ENCODE measurements around the gene GLIS1.
A peak's percentile ranks its signal among the peaks of the same experiment; 100 is the strongest.

GLIS1 gene

GRCh38 chr1:53576866-53577760, 161.9 kb downstream of the GLIS1 start:
- no peak for DNase-seq

GRCh38 chr1:53576381-53576801, 162.6 kb downstream of the GLIS1 start:
- no peak for DNase-seq

GRCh38 chr1:53575955-53576320, 163.0 kb downstream of the GLIS1 start:
- DNase-seq, result no peak

GRCh38 chr1:53575141-53575954, 163.6 kb downstream of the GLIS1 start:
- DNase-seq, result no peak

GRCh38 chr1:53574621-53575020, 164.3 kb downstream of the GLIS1 start:
- no peak for DNase-seq

- DNase-seq, result no peak
Measured at GRCh38 chr1:53573931-53574330, 165.0 kb downstream of the GLIS1 start.

- DNase-seq, result no peak
Measured at GRCh38 chr1:53573522-53573921, 165.4 kb downstream of the GLIS1 start.

GRCh38 chr1:53572815-53573173, 166.2 kb downstream of the GLIS1 start:
- no peak for DNase-seq

- DNase-seq, result peak; percentile 95
Measured at GRCh38 chr1:53572065-53572814, 166.7 kb downstream of the GLIS1 start.

- DNase-seq, result no peak
Measured at GRCh38 chr1:53568540-53568939, 170.4 kb downstream of the GLIS1 start.

GRCh38 chr1:53567851-53568250, 171.1 kb downstream of the GLIS1 start:
- no peak for DNase-seq

GRCh38 chr1:53567450-53567849, 171.5 kb downstream of the GLIS1 start:
- DNase-seq, result no peak

- no peak for DNase-seq
Measured at GRCh38 chr1:53563611-53564010, 175.4 kb downstream of the GLIS1 start.

GRCh38 chr1:53562981-53563379, 176.0 kb downstream of the GLIS1 start:
- no peak for DNase-seq

GRCh38 chr1:53562291-53562980, 176.5 kb downstream of the GLIS1 start:
- no peak for DNase-seq

GRCh38 chr1:53561503-53562105, 177.4 kb downstream of the GLIS1 start:
- DNase-seq, result no peak

- no peak for DNase-seq
Measured at GRCh38 chr1:53560581-53561502, 178.1 kb downstream of the GLIS1 start.

- DNase-seq, result no peak
Measured at GRCh38 chr1:53559854-53560580, 178.9 kb downstream of the GLIS1 start.

GRCh38 chr1:53559391-53559815, 179.6 kb downstream of the GLIS1 start:
- DNase-seq, result no peak

- no peak for DNase-seq
Measured at GRCh38 chr1:53558739-53559315, 180.1 kb downstream of the GLIS1 start.

All from fibroblast of skin of back (primary cell).